NT2/D1 (cell line): Measurements from ENCODE around the gene SNX4.

ENCODE experiments used
- YY1 ChIP-seq: IDR thresholded peaks from 2 replicates; pipeline ENCODE4 v1.6.1; 2011; ENCODE audit not compliant: insufficient read length, insufficient read depth
- ZNF274 ChIP-seq: IDR thresholded peaks from 2 replicates; pipeline ENCODE4 v1.6.1; 2011; ENCODE audit warnings: mild to moderate bottlenecking, low read depth, low read length

DNA sequence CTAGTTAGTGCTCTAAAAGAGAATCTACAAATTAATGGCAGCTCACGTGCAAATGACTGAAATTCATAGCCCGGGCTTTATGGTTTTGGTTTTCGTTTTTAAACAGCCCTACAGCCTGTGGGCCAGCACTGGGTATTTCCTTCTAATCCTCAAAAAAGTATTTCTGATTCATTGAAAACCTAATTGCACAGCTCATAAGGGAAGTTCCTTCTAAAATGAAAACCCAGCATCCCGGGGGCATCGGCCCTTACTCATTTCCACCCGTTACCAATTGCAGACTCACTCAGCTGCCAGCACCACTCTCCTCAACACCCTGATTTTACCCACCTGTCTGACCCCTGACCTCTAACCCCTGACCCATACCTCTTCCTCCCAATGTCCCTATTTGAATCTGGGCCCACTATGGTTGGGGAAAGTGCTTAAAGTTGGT lies 85.4 kb downstream of the SNX4 start:
- no peak for TF ChIP-seq ZNF274
- no peak for TF ChIP-seq YY1
